Measurements from ENCODE around the gene GCM1. TPM values are rescaled to one million over a fixed set of nuclear protein-coding genes. Genes with fewer than 3 reads are reported as not detected.

GCM1 gene
- polyA plus RNA-seq, 3 donors, result 0.08 TPM; not detected in 2

- H3K9ac ChIP-seq (ENCODE audit: insufficient read depth, low read length, poor library complexity, severe bottlenecking), result no peak overlapping the region
- no peak overlapping the region for H3K27ac ChIP-seq (ENCODE audit: low read depth in 1 of 2, low read length in 2 of 2)
- H3K4me3 Mint-ChIP-seq, result no peak overlapping the region
- no peak for DNase-seq
- peaks cover 0 to 5% (median 0%) of the 10 kb centered on the region in 7 donors for H3K9me3 Mint-ChIP-seq
- H3K79me2 ChIP-seq (ENCODE audit: insufficient read depth, low read length), result no peaks in the 10 kb centered on the region
- no CpG with 5 or more reads among the region's 1 CpG for WGBS (ENCODE audit: insufficient coverage)
- H3K27ac Mint-ChIP-seq, result no peak overlapping the region
- no peaks in the 10 kb centered on the region for H3K36me3 ChIP-seq (replicated peaks in 1 of 2; ENCODE audit: control insufficient read depth in 1 of 2, insufficient read depth in 2 of 2, low read length in 2 of 2)
- H3K4me1 Mint-ChIP-seq, result no peaks in the 10 kb centered on the region
- peaks cover 0 to 3% (median 1%) of the 10 kb centered on the region in 3 donors for H3K27me3 Mint-ChIP-seq (ENCODE audit: low read depth in 3 of 3)
- no peaks in the 10 kb centered on the region for H3K4me1 ChIP-seq (ENCODE audit: control insufficient read depth in 1 of 2, insufficient read depth in 2 of 2, low read length in 2 of 2)
- no peak overlapping the region for H3K4me2 ChIP-seq (replicated peaks; ENCODE audit: extremely low read depth, low read length, poor library complexity, severe bottlenecking)
- no peaks in the 10 kb centered on the region for H4K20me1 ChIP-seq (ENCODE audit: insufficient read depth, low read length)
- peaks cover 4 to 5% of the 10 kb centered on the region in 2 donors for H3K36me3 Mint-ChIP-seq
- H3K9me3 ChIP-seq (replicated peaks in 1 of 2; ENCODE audit: control insufficient read depth in 1 of 2, insufficient read depth in 1 of 2, low read length in 2 of 2), result no peaks in the 10 kb centered on the region
- H2AFZ ChIP-seq (ENCODE audit: insufficient read depth, low read depth, low read length, poor library complexity, severe bottlenecking), result no peak overlapping the region
- H3K27me3 ChIP-seq (ENCODE audit: control insufficient read depth in 2 of 2, insufficient read depth in 2 of 2, low read length in 2 of 2), result no peaks in the 10 kb centered on the region
- TF ChIP-seq CTCF (IDR thresholded peaks at IDR 0.05), result no peak
- H3K4me3 ChIP-seq (replicated peaks in 1 of 3; ENCODE audit: low read depth in 2 of 3, low read length in 3 of 3), result no peak overlapping the region
- intact Hi-C loops (cut with micrococcal nuclease), result no loop called here
Measured at GRCh38 chr6:53112871-53113270, 35.8 kb downstream of the GCM1 start.

GRCh38 chr6:53112404-53112803, 36.2 kb downstream of the GCM1 start:
- Histone ChIP-seq H2AFZ (ENCODE audit: insufficient read depth, low read depth, low read length, poor library complexity, severe bottlenecking) (no peak overlapping the region), H3K4me1 (ENCODE audit: control insufficient read depth in 1 of 2, insufficient read depth in 2 of 2, low read length in 2 of 2) (no peaks in the 10 kb centered on the region), H3K9me3 (replicated peaks in 1 of 2; ENCODE audit: control insufficient read depth in 1 of 2, insufficient read depth in 1 of 2, low read length in 2 of 2) (no peaks in the 10 kb centered on the region), H4K20me1 (ENCODE audit: insufficient read depth, low read length) (no peaks in the 10 kb centered on the region), H3K27me3 (ENCODE audit: control insufficient read depth in 2 of 2, insufficient read depth in 2 of 2, low read length in 2 of 2) (no peaks in the 10 kb centered on the region), H3K9ac (ENCODE audit: insufficient read depth, low read length, poor library complexity, severe bottlenecking) (no peak overlapping the region), H3K27ac (ENCODE audit: low read depth in 1 of 2, low read length in 2 of 2) (no peak overlapping the region), H3K4me2 (replicated peaks; ENCODE audit: extremely low read depth, low read length, poor library complexity, severe bottlenecking) (no peak overlapping the region), H3K4me3 (replicated peaks in 1 of 3; ENCODE audit: low read depth in 2 of 3, low read length in 3 of 3) (no peak overlapping the region), H3K79me2 (ENCODE audit: insufficient read depth, low read length) (no peaks in the 10 kb centered on the region), H3K36me3 (replicated peaks in 1 of 2; ENCODE audit: control insufficient read depth in 1 of 2, insufficient read depth in 2 of 2, low read length in 2 of 2) (no peaks in the 10 kb centered on the region)
- no peak for DNase-seq
- no peak overlapping the region for H3K4me3 Mint-ChIP-seq
- H3K36me3 Mint-ChIP-seq, result peaks cover 4 to 6% of the 10 kb centered on the region in 2 donors
- H3K27me3 Mint-ChIP-seq (ENCODE audit: low read depth in 3 of 3), result peaks cover 0 to 3% (median 1%) of the 10 kb centered on the region in 3 donors
- TF ChIP-seq CTCF (IDR thresholded peaks at IDR 0.05), result no peak
- intact Hi-C loops (cut with micrococcal nuclease), result no loop called here
- no peak overlapping the region for H3K27ac Mint-ChIP-seq
- H3K4me1 Mint-ChIP-seq, result no peaks in the 10 kb centered on the region
- peaks cover 0 to 5% (median 0%) of the 10 kb centered on the region in 7 donors for H3K9me3 Mint-ChIP-seq
